ENCODE results near the gene LUZP2.

LUZP2 gene

GRCh38 chr11:24496736-24497725 is at the start of gene LUZP2:
Gene LUZP2, plus strand, starts transcription at chr11:24497053.
- no peak for FAIRE-seq

DNA sequence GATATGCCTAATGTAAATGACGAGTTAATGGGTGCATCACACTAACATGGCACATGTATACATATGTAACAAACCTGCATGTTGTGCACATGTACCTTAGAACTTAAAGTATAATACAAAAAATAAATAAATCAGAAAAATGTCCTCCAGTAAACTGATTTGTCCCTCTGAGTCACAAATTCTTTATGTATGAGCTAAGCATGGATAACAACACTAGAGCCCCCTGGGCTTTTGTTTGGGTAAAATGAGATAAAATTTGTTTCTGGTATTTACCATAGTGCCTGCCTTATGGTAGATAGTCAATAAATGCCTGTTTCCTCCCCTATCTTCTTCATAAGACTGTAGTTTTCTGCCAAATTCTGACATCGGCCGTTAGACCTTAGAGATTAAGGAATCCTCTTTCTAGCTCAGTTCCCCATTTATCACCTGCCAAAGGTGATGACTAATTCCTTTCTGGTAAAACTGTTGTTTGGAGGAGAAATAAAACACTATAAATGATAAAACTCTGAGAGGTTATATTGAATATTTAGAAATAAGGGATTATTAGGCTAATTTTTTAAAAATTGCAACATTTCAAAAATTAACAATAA is 43.6 kb upstream of the LUZP2 start:
- FAIRE-seq, result no peak

DNA sequence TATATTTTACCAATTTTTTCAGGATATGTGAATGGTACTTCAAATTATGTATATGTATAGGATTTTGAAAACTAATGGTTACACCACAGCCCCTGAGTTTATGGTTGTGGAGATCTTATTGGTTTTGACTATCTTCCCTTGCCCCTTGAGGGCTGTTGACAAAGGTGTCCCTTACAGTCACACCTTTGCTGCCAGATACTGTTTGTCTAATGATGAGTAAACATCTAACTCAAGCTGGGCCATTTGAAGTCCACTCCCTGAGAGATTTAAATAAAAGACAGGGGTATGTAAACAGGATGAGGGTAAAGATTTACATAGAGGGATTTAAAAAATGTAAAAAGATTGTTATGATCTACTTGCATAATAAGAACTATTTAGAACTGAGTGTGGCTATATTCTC is 38.9 kb upstream of the LUZP2 start:
- FAIRE-seq, result no peak

GRCh38 chr11:24470431-24470830 is 26.4 kb upstream of the LUZP2 start:
- no peak for FAIRE-seq

DNA sequence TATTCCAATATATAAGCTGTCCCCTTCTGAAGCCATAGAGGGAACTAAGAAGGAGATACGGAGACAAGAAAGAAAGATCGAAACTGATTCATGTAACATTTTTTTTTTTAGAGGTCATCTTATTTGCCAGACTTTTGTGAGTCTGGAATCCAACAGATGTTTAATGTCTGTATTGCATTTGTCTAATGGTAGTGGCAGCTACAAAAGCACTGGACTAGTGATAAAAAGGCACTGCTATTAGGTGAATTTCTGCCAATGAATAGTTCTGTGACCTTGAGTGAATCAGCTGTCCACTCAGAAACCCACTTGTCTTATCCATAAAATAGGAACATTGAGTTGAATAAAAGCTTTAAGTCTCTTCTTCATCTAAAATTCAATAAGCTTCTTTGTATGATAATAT is 25.8 kb upstream of the LUZP2 start:
- no peak for FAIRE-seq

DNA sequence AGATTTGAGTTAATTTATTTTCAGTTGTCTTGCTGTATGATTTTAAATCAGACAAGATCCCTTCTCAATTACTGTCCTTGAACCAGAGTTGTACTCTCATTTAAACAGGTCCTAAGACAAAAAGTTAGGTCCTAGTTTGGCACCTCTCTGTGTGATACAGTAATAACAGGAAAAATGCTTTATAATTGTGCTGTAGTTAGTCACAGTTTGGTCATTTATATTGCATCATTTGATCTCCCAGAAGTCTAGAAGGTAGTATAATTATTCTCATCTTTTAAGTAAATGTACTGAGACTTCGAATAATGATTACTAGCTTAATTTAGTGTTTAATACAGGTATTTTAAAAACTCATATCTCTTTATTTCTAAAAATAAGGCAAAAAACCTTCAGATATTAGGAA is 18.1 kb upstream of the LUZP2 start:
- FAIRE-seq, result no peak

- no peak for FAIRE-seq
These were observed 7.4 kb upstream of the LUZP2 start for GRCh38 chr11:24489477-24489876.

GRCh38 chr11:24496386-24496735 is 492 bp upstream of the LUZP2 start:
- no peak for FAIRE-seq

DNA sequence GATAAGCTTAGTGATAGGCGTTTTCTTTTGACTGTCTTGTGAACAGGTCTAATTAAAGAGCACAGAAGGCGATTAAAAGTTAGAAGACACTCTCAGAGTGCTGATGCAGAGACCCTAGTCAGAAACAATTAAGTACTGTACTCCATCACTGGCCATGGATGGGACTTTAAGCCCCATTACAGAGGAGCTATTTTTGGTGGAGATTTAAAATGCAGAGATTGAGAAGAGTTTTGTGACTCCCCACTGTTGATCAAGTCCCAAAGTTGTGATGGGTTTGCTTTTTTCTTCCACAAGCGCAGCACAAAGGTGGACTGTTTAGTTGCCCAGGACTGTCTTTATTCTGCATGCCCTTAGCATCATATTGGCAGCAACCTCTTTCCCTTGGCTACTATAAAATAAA is 978 bp downstream of the LUZP2 start:
- no peak for FAIRE-seq

DNA sequence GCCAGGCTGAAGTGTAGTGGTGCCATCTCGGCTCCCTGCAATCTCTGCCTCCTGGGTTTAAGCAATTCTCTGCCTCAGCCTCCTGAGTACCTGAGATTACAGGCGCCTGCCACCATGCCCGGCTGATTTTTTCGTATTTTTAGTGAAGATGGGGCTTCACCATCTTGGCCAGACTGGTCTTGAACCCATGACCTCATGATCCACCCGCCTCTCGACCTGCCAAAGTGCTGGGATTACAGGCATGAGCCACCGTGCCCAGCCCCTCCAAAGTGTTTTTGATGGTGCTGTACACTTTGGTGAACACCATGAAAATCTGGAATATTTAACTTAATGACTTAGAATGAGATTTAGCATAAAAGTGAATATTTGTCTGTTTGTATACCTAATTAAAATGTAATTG is 5.6 kb downstream of the LUZP2 start:
- no peak for FAIRE-seq

DNA sequence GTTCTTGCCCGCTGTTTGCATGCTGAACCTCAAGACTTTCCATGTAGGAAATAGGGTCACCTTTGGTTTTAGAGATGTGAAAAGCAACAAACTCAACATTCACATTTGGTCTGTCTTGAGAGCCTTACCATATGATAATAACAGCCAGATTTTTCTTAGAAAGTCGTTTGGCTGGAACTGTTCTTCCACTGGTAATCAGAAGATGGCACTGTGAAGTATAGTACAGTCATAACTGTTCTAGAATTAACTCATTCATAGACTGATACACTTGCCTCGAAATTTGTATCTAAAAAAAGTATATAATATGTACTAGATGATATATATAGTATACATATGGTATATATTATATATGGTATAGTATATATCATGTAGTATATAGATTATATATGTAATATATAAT is 12.3 kb downstream of the LUZP2 start:
- FAIRE-seq, result no peak

DNA sequence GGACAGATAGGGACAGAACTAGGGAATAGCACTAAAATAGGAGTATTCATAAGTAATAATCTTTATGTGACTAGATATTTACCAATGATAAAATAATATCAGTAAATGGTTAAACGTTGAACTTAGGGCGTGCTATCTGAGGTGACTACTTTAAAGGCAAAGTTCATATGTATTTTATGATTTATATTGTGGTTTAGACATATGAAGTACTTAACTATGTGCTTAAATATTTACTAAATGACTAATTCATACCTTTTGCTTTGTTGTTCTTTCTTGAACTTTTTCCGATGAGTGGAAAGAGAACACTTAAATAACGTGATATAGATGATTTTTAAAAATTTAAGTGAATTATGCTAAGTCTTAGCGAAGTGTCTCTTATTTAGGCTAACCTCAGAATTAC is 14.7 kb downstream of the LUZP2 start:
- no peak for FAIRE-seq

DNA sequence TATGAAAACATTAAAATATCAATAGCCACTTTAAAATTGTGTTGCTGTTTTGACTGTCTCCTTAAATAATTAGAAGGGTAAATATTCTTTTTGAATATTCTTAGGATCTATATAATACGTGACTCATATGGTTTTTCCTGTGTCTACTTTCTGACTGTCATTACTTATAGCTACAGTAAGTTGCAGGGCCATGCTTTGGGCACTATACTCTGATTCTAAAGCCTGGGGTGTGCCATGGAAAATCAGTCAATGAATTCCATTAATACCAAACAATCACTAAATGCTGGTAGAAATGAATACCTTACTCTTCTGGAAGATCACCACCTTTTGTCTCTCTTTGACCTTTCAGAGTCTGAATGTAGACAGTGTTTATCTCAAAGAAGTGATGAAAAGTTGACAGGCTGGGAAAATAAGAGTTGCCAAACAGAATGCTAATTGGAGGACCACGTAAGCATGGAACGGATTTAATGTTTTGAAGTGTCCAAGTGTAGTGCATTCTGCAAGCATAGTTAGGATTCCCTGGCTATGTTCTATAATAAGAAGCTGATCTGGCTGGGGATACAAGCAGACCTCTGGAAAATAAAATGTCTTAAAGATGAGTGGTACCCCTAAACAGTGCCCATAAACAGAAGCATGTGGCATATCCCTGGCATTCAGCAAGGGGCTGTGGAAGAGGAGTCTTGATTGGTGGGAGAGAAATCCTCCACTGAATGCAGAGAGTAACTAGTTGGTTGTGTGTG is 16.8 kb downstream of the LUZP2 start:
- FAIRE-seq, result no peak

GRCh38 chr11:24514219-24514594 is 17.4 kb downstream of the LUZP2 start:
- FAIRE-seq, result no peak

DNA sequence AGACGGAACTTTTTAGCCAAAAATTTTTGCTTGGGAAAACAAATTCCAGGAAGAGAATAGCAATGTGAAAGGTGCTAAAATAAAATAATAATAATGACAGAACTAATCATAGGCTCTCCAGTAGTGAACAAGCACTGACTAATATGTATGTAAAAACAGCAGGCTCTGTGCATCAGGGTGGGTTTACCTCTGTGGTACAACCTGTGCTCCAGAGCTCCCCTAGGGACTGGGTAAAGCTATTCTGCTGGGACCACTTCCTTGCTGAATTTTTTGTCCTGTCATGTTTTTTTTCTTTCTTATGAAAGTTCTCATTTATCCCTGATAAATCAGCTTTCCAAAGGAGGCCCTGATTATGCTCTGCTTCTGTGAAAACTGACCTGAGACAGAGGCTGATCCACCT is 18.8 kb downstream of the LUZP2 start:
- no peak for FAIRE-seq

GRCh38 chr11:24516638-24517037 is 19.8 kb downstream of the LUZP2 start:
- FAIRE-seq, result no peak

- FAIRE-seq, result no peak
These were observed 24.7 kb downstream of the LUZP2 start for GRCh38 chr11:24521601-24522000.

GRCh38 chr11:24524156-24524555 is 27.3 kb downstream of the LUZP2 start:
- no peak for FAIRE-seq

DNA sequence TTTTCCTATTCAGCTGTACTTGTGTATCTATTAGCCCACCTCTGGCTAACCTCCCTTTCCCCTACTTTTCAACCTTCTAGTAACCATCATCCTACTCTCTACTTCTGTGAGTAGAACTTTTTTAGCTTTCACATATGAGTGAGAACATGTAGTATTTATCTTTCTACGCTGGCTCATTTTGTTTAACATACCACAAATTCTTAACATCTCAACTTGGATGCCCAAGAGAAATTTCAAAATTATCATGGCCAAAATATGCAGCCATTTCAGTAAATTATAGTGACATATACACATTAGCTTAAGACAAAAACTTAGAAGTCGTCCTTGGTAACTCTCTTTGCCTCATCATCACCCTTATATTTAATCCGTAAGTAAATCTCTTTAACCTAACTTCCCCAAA is 34.7 kb downstream of the LUZP2 start:
- FAIRE-seq, result no peak

DNA sequence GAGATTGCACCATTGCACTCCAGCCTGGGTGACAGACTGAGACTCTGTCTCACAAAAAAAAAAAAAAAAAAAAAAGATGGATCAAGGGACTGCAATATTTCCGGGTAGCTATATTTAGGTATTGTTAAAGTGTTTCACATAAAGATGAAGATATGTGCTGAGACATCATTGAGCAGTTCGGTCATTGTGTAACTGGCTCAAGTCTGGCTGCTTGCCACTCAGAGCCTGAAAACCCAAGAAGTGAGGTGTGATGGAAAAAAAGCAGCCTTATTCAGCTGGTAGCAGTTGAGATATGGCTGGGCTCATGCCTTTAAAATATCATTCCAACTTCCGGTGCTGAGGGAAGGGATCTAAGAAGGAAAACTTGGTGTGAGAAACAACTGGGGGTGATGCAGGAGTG is 46.9 kb downstream of the LUZP2 start:
- no peak for FAIRE-seq

GRCh38 chr11:24556693-24557092 is 59.8 kb downstream of the LUZP2 start:
- FAIRE-seq, result no peak

DNA sequence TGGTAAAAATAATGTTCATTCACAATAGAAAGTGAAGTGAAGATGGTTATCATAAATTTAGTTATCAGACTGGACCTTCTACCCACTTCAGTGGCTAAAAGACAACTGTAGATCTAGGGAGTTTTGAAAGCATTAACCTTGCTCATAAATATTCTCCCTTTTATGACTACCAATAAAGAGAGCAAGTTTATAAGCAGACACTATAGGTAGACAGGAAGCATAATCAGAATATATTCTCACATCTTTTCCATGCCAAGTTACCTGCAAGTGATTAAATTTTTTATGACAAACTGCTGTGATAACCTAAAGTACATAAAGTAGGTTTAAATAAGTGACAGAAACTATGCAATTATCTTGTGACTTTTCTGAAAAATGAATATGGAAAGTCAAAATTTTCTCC is 62.5 kb downstream of the LUZP2 start:
- no peak for FAIRE-seq

DNA sequence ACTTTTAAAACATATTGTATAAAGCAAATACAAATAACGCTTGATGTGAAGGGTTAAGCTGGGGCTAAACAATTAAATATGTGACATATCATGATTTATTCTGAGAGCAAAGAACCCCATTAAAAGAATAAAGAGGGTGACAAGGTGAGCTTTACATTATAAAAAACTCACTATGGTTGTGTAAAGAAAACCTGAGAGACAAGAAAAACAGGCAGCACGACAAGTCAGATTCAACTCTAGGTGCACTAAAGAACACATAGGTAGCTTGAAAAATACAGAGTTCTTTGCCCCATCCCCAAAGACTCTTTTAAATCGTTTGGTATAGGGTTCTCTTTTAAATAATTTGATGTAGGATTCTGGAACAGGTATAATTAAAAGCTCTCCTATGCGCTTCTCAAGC is 63.5 kb downstream of the LUZP2 start:
- FAIRE-seq, result no peak

GRCh38 chr11:24567380-24567779 is 70.5 kb downstream of the LUZP2 start:
- no peak for FAIRE-seq
